NB4 (cell line): ENCODE results near the gene PGA4.
"Not testable (repeated sequence)": the region's sequence is repeated elsewhere in the genome, so short reads cannot be mapped to it uniquely, and the experiment has no call there.

Experiments
- DNase-seq: peaks from one replicate; pipeline ENCODE4 v3.0.0; 2010; ENCODE audit warnings: low read depth
- H3K4me3 ChIP-seq: one replicate; pipeline ENCODE4 v1.5.1; 2011; ENCODE audit warnings: mild to moderate bottlenecking, low read depth, low read length, moderate library complexity

PGA4 gene

GRCh38 chr11:61210629-61211028, 11.5 kb upstream of the PGA4 start:
- not testable (repeated sequence) for DNase-seq, H3K4me3 ChIP-seq

GRCh38 chr11:61211327-61211952, 10.7 kb upstream of the PGA4 start:
- DNase-seq, H3K4me3 ChIP-seq: not testable (repeated sequence)

GRCh38 chr11:61212202-61212601, 9.9 kb upstream of the PGA4 start:
- H3K4me3 ChIP-seq, DNase-seq: not testable (repeated sequence)

- not testable (repeated sequence) for DNase-seq, H3K4me3 ChIP-seq
Measured at GRCh38 chr11:61213711-61214324, 8.3 kb upstream of the PGA4 start.

GRCh38 chr11:61218306-61218705, 3.8 kb upstream of the PGA4 start:
- not testable (repeated sequence) for H3K4me3 ChIP-seq, DNase-seq

- not testable (repeated sequence) for DNase-seq, H3K4me3 ChIP-seq
Measured at GRCh38 chr11:61219016-61219415, 3.1 kb upstream of the PGA4 start.

- not testable (repeated sequence) for H3K4me3 ChIP-seq, DNase-seq
Measured at GRCh38 chr11:61222692-61223091, 545 bp downstream of the PGA4 start.

GRCh38 chr11:61226457-61227137, 4.5 kb downstream of the PGA4 start:
- DNase-seq, H3K4me3 ChIP-seq: not testable (repeated sequence)

- DNase-seq, H3K4me3 ChIP-seq: not testable (repeated sequence)
Measured at GRCh38 chr11:61229458-61229857, 7.3 kb downstream of the PGA4 start.

- H3K4me3 ChIP-seq, DNase-seq: not testable (repeated sequence)
Measured at GRCh38 chr11:61231033-61231432, 8.9 kb downstream of the PGA4 start.

- not testable (repeated sequence) for DNase-seq, H3K4me3 ChIP-seq
Measured at GRCh38 chr11:61231585-61231984, 9.4 kb downstream of the PGA4 start.

GRCh38 chr11:61232548-61233145, 10.5 kb downstream of the PGA4 start:
- DNase-seq, result not testable (repeated sequence)

GRCh38 chr11:61237130-61237529, 15.0 kb downstream of the PGA4 start:
- not testable (repeated sequence) for H3K4me3 ChIP-seq, DNase-seq

More at GRCh38 chr11:61232548-61233145, 10.5 kb downstream of the PGA4 start:
- H3K4me3 ChIP-seq, result not testable (repeated sequence)

- DNase-seq, H3K4me3 ChIP-seq: not testable (repeated sequence)
Measured at GRCh38 chr11:61240288-61240687, 18.1 kb downstream of the PGA4 start.

- not testable (repeated sequence) for H3K4me3 ChIP-seq, DNase-seq
Measured at GRCh38 chr11:61240875-61241274, 18.7 kb downstream of the PGA4 start, which contains the start of gene PGA5. PGA5 (plus strand) TSS chr11:61241175; CDS start chr11:61241227, 52 bp downstream.

GRCh38 chr11:61241526-61241925, 19.4 kb downstream of the PGA4 start:
- not testable (repeated sequence) for H3K4me3 ChIP-seq, DNase-seq

- not testable (repeated sequence) for H3K4me3 ChIP-seq, DNase-seq
Measured at GRCh38 chr11:61245284-61245964, 23.3 kb downstream of the PGA4 start.

GRCh38 chr11:61248071-61248470, 25.9 kb downstream of the PGA4 start:
- DNase-seq, H3K4me3 ChIP-seq: not testable (repeated sequence)

GRCh38 chr11:61249201-61249600, 27.1 kb downstream of the PGA4 start:
- not testable (repeated sequence) for H3K4me3 ChIP-seq, DNase-seq
